GM12878 (cell line): ENCODE data around the gene SEC16B. TPM values are rescaled to one million over a fixed set of nuclear protein-coding genes. Genes with fewer than 3 reads are reported as not detected.

ENCODE experiments used
- ATAC-seq: fragments of 200-7000 bp; cut with Tn5 transposase; 3 replicates; pipeline ENCODE4 v1.9.1; 2020; ENCODE audit warnings: mild to moderate bottlenecking, moderate library complexity
- BruUV-seq: library from RNA; stranded (reverse); fragments of 400-500 nt; replicated peaks from 2 replicates; lab custom pipeline; 2021; lab: Mats Ljungman, UMichigan
- CTCF ChIA-PET: fragments of 300-600 bp; sonication (Branson Sonifier 250); formaldehyde crosslinking; extraction: SDS; loops from one replicate; lab custom pipeline; 2021; ENCODE audit warnings: inconsistent platforms; lab: Yijun Ruan, JAX
- POLR2A ChIA-PET: fragments of 350-600 bp; formaldehyde crosslinking; extraction: SDS; loops from one replicate; lab custom pipeline; 2021; ENCODE audit warnings: inconsistent platforms; lab: Charles Lee
- RAD21 ChIA-PET: fragments of 300-600 bp; sonication (Branson Sonifier 250); formaldehyde crosslinking; loops from one replicate; lab custom pipeline; 2023; ENCODE audit warnings: antibody characterized with exemption; ENCODE audit not compliant: unreplicated experiment; lab: Charles Lee
- SMC1A ChIA-PET: fragments of 300-600 bp; sonication (Branson Sonifier 250); formaldehyde crosslinking; loops from one replicate; lab custom pipeline; 2023; ENCODE audit not compliant: unreplicated experiment, uncharacterized antibody; lab: Charles Lee
- DNase-seq: peaks from one replicate; pipeline ENCODE4 v3.0.0-alpha.2; 2011; ENCODE audit warnings: low read depth, low spot score
- FAIRE-seq: peaks from 3 replicates; lab custom pipeline; 2011; peaks lifted over from hg19 to GRCh38; lab: Jason Lieb, UNC
- H2AFZ ChIP-seq: 2 replicates; pipeline ENCODE4 v1.6.0; 2011; ENCODE audit warnings: low read depth, low read length, control low read depth; ENCODE audit not compliant: control insufficient read depth
- H3K27ac ChIP-seq: 2 replicates; pipeline ENCODE4 v1.5.1; 2011; ENCODE audit warnings: control low read depth; ENCODE audit not compliant: control insufficient read depth, insufficient read depth
- H3K27me3 ChIP-seq, 2 experiments: replicated peaks in 1 of 2; 2 replicates each; pipeline versions ENCODE4 v1.6.0 to v1.6.1; 2011; ENCODE audit warnings: low read length in 1 of 2; ENCODE audit not compliant: control insufficient read depth in 2 of 2, insufficient read depth in 2 of 2
- H3K36me3 ChIP-seq, 2 experiments: 2 replicates each; pipeline ENCODE4 v1.5.1; 2011; ENCODE audit warnings: low read length in 1 of 2; ENCODE audit not compliant: control insufficient read depth in 2 of 2, insufficient read depth in 2 of 2
- H3K4me1 ChIP-seq: 2 replicates; pipeline ENCODE4 v1.6.1; 2011; ENCODE audit warnings: mild to moderate bottlenecking, low read length, moderate library complexity, mixed read lengths; ENCODE audit not compliant: control insufficient read depth, insufficient read depth
- H3K4me2 ChIP-seq: 2 replicates; pipeline ENCODE4 v1.6.0; 2011; ENCODE audit warnings: control low read depth; ENCODE audit not compliant: control insufficient read depth, insufficient read depth
- H3K4me3 ChIP-seq: fragments of 200-600 bp; sonication (generic); 2 replicates; pipeline ENCODE4 v1.5.1; 2016
- H3K79me2 ChIP-seq: 2 replicates; pipeline ENCODE4 v1.6.0; 2011; ENCODE audit warnings: low read length; ENCODE audit not compliant: control insufficient read depth, insufficient read depth
- H3K9ac ChIP-seq: 2 replicates; pipeline ENCODE4 v1.8.0; 2011; ENCODE audit warnings: low read length, control low read depth, mixed read lengths; ENCODE audit not compliant: control insufficient read depth, insufficient read depth
- H3K9me3 ChIP-seq: replicated peaks from 3 replicates; pipeline ENCODE4 v1.5.1; 2011; ENCODE audit warnings: mild to moderate bottlenecking, low read length; ENCODE audit not compliant: control insufficient read depth, insufficient read depth
- H4K20me1 ChIP-seq: 2 replicates; pipeline ENCODE4 v1.6.0; 2011; ENCODE audit not compliant: control insufficient read depth, insufficient read depth
- CBX5 ChIP-seq: sonication (generic); IDR thresholded peaks from 2 replicates; pipeline ENCODE4 v1.6.1; 2016; ENCODE audit warnings: low read depth, moderate library complexity, mild to moderate bottlenecking, inconsistent platforms
- CHD1 ChIP-seq: IDR thresholded peaks from 2 replicates; pipeline ENCODE4 v1.6.1; 2012; ENCODE audit warnings: low read depth, low read length, improper control_type of control experiment
- CREM ChIP-seq: IDR thresholded peaks from 2 replicates; pipeline ENCODE4 v1.6.1; 2014; ENCODE audit warnings: antibody characterized with exemption, low read depth
- ELK1 ChIP-seq: IDR thresholded peaks from 2 replicates; pipeline ENCODE4 v1.6.1; 2012; ENCODE audit warnings: low read depth, low read length, improper control_type of control experiment
- ESRRA ChIP-seq: IDR thresholded peaks from 2 replicates; pipeline ENCODE4 v1.6.1; 2012; ENCODE audit warnings: mild to moderate bottlenecking, low read length, improper control_type of control experiment
- GATAD2B ChIP-seq: fragments of 450-650 bp; conservative IDR thresholded peaks from 2 replicates; pipeline ENCODE4 v1.6.1; 2017; ENCODE audit warnings: low read depth, mild to moderate bottlenecking, moderate library complexity
- IKZF2 ChIP-seq, 2 experiments: fragments of 450-650 bp; IDR thresholded peaks; 2 replicates each; pipeline ENCODE4 v1.6.1; 2017; ENCODE audit warnings: mild to moderate bottlenecking in 2 of 2, moderate library complexity in 2 of 2
- NFIC ChIP-seq: IDR thresholded peaks from 2 replicates; pipeline ENCODE4 v1.6.1; 2012; ENCODE audit warnings: low read depth, mild to moderate bottlenecking, inconsistent platforms, low read length, moderate library complexity
- NRF1 ChIP-seq: conservative IDR thresholded peaks from 2 replicates; pipeline ENCODE4 v1.6.1; 2011; ENCODE audit warnings: mild to moderate bottlenecking, low read depth, low read length, improper control_type of control experiment
- RB1 ChIP-seq: fragments of 450-650 bp; formaldehyde crosslinking; IDR thresholded peaks from 2 replicates; pipeline ENCODE4 v1.6.1; 2017; ENCODE audit warnings: mild to moderate bottlenecking, borderline replicate concordance
- WGBS: methylation state at CpG from one replicate; pipeline ENCODE4 v1.1.6; 2016; ENCODE audit warnings: low lambda C conversion rate; ENCODE audit not compliant: insufficient replicate concordance, insufficient coverage; ENCODE audit errors: missing lambda C conversion rate; 5-methylcytosine and 5-hydroxymethylcytosine counted together
- in situ Hi-C: fragments of 300-500 bp; cut with MboI; formaldehyde crosslinking; loops from 9 replicates; pipeline ENCODE4 v1.14.3; 2018; ENCODE audit warnings: mixed read lengths
- intact Hi-C: fragments of 100-400 bp; cut with micrococcal nuclease; formaldehyde crosslinking; loops from one replicate; pipeline ENCODE4 v1.14.2; 2022; ENCODE audit not compliant: unreplicated experiment
- polyA plus RNA-seq, 11 experiments: library from polyadenylated mRNA; depleted of rRNA in 4 of 11; unstranded in 6 of 11; stranded (reverse) in 5 of 11; fragments of >200 nt; fragmentation: Nextera tagmentation in 4 of 11; fragmentation: Illumina TruSeq in 1 of 11; extraction: Ambion mirVana in 4 of 11; extraction: Trizol in 1 of 11; gene quantifications; 1 replicate in 1 of 11; 2 replicates in 10 of 11; pipeline versions ENCODE4 v1.2.1 to v1.2.3, GENCODE V29; 2011 to 2016; ENCODE audit warnings: inconsistent platforms in 2 of 11, missing spikeins in 2 of 11, low read depth in 1 of 11
- total RNA-seq, 4 experiments: library from RNA; depleted of rRNA in 3 of 4; stranded (reverse); fragments of >200 nt in 3 of 4; fragmentation: Illumina TruSeq in 1 of 4; extraction: Trizol in 1 of 4; gene quantifications; 2 replicates each; pipeline versions ENCODE4 v1.2.1 to v1.2.3, GENCODE V29; 2013 to 2021

SEC16B gene
- total and polyA plus RNA-seq, 10 of the 15 experiments (the other 5 are each of a cell fraction or from before 2014, with no cell fraction given): 0.10 to 0.94 (median 0.17) TPM; not detected in 2

- WGBS: 2% methylated on average over 2 of the region's 2 CpGs
- no peaks in the 10 kb centered on the region for H3K4me1 ChIP-seq
- POLR2A ChIA-PET: no interaction called here
- H3K4me2 ChIP-seq: no peak overlapping the region
- no TSS peak for BruUV-seq
- no peak overlapping the region for H2AFZ ChIP-seq
- SMC1A ChIA-PET: interaction anchor here (1.0 kb wide), 1 partner anchor 15 kb away, joined by 3 read pairs; no protein-coding TSS in a partner anchor
- no peaks in the 10 kb centered on the region for H3K79me2 ChIP-seq
- no peak overlapping the region for H3K9ac ChIP-seq
- FAIRE-seq: no peak
- H3K4me3 ChIP-seq: no peak overlapping the region
- intact Hi-C loops: no loop called here
- no peak for DNase-seq
- no peaks in the 10 kb centered on the region for H4K20me1 ChIP-seq
- no peaks in the 10 kb centered on the region; a peak in 2 of 4 replicates for H3K27me3 ChIP-seq
- CTCF ChIA-PET: interaction anchor here (0.9 to 1.4 kb wide), 3 partner anchors 14 to 138 kb away, joined by 3 to 4 read pairs (median 3); no protein-coding TSS in a partner anchor
- ATAC-seq: no peak
- H3K27ac ChIP-seq: no peak overlapping the region
- no peaks in the 10 kb centered on the region for H3K36me3 ChIP-seq
- H3K9me3 ChIP-seq: no peaks in the 10 kb centered on the region
- RAD21 ChIA-PET: no interaction called here
- in situ Hi-C loops: no loop called here
- TF ChIP-seq CREM (no peak), ESRRA (no peak), NRF1 (no peak), IKZF2 (IDR thresholded peaks at IDR 0.05) (no peak), ELK1 (no peak), GATAD2B (no peak), NFIC (no peak), RB1 (no peak), CHD1 (no peak), CBX5 (no peak)
Measured at GRCh38 chr1:177928194-177928593, 41.7 kb downstream of the SEC16B start.
